ENCODE data around the gene CMTM6. TPM values are rescaled to one million over a fixed set of nuclear protein-coding genes. Genes with fewer than 3 reads are reported as not detected.
"Not testable (repeated sequence)": the region's sequence is repeated elsewhere in the genome, so short reads cannot be mapped to it uniquely, and the experiment has no call there.

CMTM6 gene
- total RNA-seq: 11.3 TPM
- long read RNA-seq, transcript CMTM6-201 (4 exons, 3,863 nt): major isoform, 12 of 14 reads
- long read RNA-seq, partial matches to known transcripts: 0 of 14 reads
- long read RNA-seq, other reads (novel, unspliced or antisense): 2 of 14 reads

DNA sequence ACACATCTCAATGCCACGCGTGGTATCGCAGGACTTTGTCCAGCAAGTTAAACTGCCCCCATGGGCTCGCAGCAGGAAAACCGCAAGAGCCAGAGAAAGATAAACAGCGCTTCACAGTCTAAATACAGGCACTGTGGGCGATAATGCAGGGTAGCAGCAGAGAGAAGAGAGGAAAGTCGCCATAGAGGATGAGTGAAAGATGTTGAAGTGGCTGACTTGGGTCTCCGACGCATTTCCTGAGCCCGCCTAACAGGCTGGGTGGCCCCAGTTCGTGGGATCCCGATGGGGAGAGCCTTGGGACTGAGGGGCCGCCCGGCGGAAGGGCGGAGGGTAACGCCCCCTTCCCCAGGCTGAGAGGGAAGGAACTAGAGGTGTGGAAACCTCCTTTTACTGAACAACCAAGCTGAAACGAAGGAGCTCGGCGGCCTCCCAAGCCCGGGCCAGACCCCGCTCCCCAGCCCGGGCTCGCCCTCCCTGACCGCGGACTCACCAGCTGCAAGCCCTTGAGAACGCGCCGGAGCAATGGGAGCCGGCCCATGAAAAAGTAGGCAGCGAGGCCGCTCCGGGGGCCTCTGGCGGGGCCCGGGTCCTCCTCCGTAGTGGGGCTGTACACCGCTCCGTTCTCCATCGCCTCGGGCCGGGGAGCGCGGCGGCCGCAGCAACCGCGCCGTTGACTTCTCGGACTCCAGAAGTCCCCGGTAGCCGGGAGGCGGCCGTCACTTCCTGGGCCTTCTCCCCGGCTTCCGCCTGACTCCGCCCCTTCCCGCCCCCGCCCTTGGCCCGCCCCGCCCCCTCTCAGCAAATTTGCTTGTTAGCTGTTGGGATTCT, at the start of gene CMTM6:
Gene CMTM6, minus strand, starts transcription at position 735 of the 828 bp plus-strand sequence. Its CDS starts 107 bp downstream, at position 628.
- peak; percentile 92 for DNase-seq (ENCODE audit: missing footprints)
- intact Hi-C loops (cut with DNase I): loop anchor here (5.0 kb wide), 1 partner anchor 70 kb away; the partner anchor contains the start of gene DYNC1LI1

GRCh38 chr3:32552013-32552412, 49.4 kb upstream of the CMTM6 start:
- intact Hi-C loops (cut with DNase I): no loop called here
- DNase-seq (ENCODE audit: missing footprints): no peak
- no peak for ATAC-seq

More for the DNA sequence above, at the start of gene CMTM6:
- ATAC-seq: peak; percentile 96

GRCh38 chr3:32551496-32551895, 48.8 kb upstream of the CMTM6 start:
- ATAC-seq (no peak), DNase-seq (ENCODE audit: missing footprints) (no peak)
- intact Hi-C loops (cut with DNase I): no loop called here

- ATAC-seq (no peak), DNase-seq (ENCODE audit: missing footprints) (no peak)
- intact Hi-C loops (cut with DNase I): no loop called here
Observed at GRCh38 chr3:32551087-32551486, 48.4 kb upstream of the CMTM6 start.

DNA sequence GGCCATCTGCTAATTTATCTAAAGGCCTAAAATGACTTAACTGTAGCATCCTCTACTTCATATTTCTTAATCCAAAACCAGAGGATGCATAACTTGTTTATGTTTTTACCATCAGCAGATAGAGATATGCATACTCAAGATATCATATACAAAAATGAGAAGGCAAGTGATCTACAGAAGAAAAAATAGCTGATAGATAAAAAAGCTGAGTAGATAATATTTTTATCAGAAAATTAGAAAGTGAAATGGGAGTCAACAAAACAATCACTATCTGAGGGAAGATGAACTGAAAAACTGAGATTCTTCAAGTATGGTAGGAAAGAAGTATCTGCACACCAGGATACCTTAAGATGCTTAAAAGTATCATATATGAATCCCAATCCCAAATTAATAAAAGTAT, 42.7 kb upstream of the CMTM6 start:
- no peak for DNase-seq (ENCODE audit: missing footprints)
- ATAC-seq: no peak
- intact Hi-C loops (cut with DNase I): no loop called here

DNA sequence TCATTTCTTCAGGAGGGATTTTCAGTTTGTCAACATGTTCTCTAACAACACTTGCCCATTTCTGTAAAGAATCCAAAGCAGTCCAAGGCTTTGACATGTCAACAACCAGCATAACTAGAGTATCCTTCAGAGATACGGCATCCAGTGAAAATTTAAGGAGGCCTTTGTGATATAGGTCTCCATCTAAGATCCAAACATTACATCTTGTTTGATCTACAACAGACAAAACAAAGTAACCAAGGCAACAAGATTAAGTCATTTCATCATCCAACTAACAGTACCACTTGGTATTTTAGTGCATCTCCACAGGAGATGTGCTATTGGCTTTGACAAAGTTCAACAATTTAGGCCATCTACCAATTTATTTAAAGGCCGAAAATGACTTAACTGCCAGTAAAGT, 42.2 kb upstream of the CMTM6 start:
- no peak for ATAC-seq
- intact Hi-C loops (cut with DNase I): no loop called here

GRCh38 chr3:32542807-32543206, 40.2 kb upstream of the CMTM6 start:
- ATAC-seq: no peak
- no peak for DNase-seq (ENCODE audit: missing footprints)
- intact Hi-C loops (cut with DNase I): no loop called here

More for the DNA sequence above, 42.2 kb upstream of the CMTM6 start:
- DNase-seq (ENCODE audit: missing footprints): no peak

- no peak for DNase-seq (ENCODE audit: missing footprints)
- intact Hi-C loops (cut with DNase I): no loop called here
- no peak for ATAC-seq
Observed at GRCh38 chr3:32540899-32541298, 38.2 kb upstream of the CMTM6 start.

GRCh38 chr3:32532434-32532833, 29.8 kb upstream of the CMTM6 start:
- DNase-seq (ENCODE audit: missing footprints): no peak
- intact Hi-C loops (cut with DNase I): no loop called here
- ATAC-seq: no peak

- intact Hi-C loops (cut with DNase I): no loop called here
- DNase-seq (ENCODE audit: missing footprints) (no peak), ATAC-seq (no peak)
Observed at GRCh38 chr3:32531010-32531647, 28.5 kb upstream of the CMTM6 start.

GRCh38 chr3:32525720-32526119, 23.1 kb upstream of the CMTM6 start:
- intact Hi-C loops (cut with DNase I): no loop called here
- no peak for ATAC-seq
- DNase-seq (ENCODE audit: missing footprints): no peak

- intact Hi-C loops (cut with DNase I): no loop called here
- no peak for DNase-seq (ENCODE audit: missing footprints)
- no peak for ATAC-seq
Observed at GRCh38 chr3:32522682-32523081, 20.0 kb upstream of the CMTM6 start.

DNA sequence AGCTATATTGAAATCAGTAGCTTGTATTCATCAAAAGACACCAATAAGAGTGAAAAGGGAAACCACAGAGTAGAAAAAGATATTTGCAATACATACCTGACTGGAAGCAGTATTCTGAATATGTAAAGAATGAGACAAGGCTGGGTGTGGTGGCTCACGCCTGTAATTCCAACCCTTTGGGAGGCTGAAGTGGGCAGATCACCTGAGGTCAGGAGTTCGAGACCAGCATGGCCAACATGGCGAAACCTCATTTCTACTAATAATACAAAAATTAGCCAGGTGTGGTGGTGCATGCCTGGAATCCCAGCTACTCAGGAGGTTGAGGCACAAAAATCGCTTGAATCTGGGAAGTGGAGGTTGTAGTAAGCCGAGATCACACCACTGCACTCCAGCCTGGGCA, 16.3 kb upstream of the CMTM6 start:
- intact Hi-C loops (cut with DNase I); ATAC-seq; DNase-seq (ENCODE audit: missing footprints): not testable (repeated sequence)

GRCh38 chr3:32516751-32517150, 14.1 kb upstream of the CMTM6 start:
- ATAC-seq; intact Hi-C loops (cut with DNase I): not testable (repeated sequence)

DNA sequence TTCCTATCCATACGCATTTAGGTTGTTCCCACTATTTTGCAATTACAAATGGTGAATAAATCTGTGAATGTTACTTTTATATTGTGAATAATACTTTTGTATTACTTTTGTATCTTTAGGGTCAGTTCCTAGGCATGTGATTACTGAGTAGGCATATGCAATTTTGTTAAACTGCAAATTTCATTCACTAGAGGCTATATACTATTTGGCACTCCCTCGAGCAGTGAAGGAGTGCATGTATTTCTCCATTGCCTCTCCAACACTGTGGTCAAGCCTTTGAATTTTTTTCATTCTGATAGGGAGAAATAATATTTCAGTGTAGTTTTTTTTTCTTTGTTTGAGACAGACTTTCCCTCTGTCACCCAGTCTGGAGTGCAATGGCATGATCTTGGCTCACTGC, 8.4 kb upstream of the CMTM6 start:
- ATAC-seq (no peak), DNase-seq (ENCODE audit: missing footprints) (no peak)
- intact Hi-C loops (cut with DNase I): no loop called here

More at GRCh38 chr3:32516751-32517150, 14.1 kb upstream of the CMTM6 start:
- not testable (repeated sequence) for DNase-seq (ENCODE audit: missing footprints)

- peak; percentile 94 for ATAC-seq
- intact Hi-C loops (cut with DNase I): loop anchor here (1.0 kb wide), 1 partner anchor 155 kb away; no protein-coding TSS in a partner anchor
- peak; percentile 69 for DNase-seq (ENCODE audit: missing footprints)
Observed at GRCh38 chr3:32510075-32510724, 7.5 kb upstream of the CMTM6 start.

- no peak for DNase-seq (ENCODE audit: missing footprints)
- no peak for ATAC-seq
- intact Hi-C loops (cut with DNase I): no loop called here
Observed at GRCh38 chr3:32508711-32509110, 6.1 kb upstream of the CMTM6 start.

DNA sequence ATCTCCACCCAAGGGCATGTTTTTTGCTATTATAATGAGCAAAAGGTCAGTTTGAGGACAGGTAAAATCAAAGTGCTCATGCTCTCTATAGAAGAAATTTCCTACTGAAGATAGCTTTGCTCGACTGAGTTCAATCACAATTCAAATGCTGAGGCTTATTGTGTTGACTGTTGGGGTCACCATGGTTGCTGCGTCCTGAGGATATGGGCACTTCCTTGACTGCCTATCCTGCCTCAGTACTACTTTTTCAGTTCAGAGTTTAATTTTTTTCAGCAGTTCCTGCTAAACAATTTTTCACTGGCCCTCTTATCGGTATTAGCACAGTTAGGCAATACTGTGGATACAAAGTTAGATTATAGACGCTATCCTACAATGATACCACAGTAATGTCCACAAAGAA, 3.8 kb upstream of the CMTM6 start:
- ATAC-seq (no peak), DNase-seq (ENCODE audit: missing footprints) (no peak)
- intact Hi-C loops (cut with DNase I): no loop called here

DNA sequence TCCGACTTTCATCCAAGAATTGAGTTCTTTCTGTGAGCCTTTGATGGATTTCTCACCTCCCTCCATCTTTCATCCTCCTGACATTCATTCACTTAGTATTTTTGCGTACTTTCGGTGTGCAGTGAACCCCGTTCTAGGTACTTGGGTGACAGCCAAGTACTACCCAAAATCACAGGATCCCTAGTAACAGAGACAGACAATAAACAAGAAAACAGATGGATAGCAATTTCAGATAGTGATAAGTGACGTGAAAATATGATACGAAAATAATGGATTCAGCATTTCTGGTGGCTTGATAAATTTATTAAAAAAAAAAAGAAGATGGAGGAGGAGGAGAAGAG, 264 bp upstream of the CMTM6 start:
- no peak for DNase-seq (ENCODE audit: missing footprints)
- intact Hi-C loops (cut with DNase I): loop anchor here (5.0 kb wide), 1 partner anchor 69 kb away; the partner anchor contains the start of gene DYNC1LI1
- no peak for ATAC-seq
